ENCODE measurements around the gene PPP3CA. TPM values are rescaled to one million over a fixed set of nuclear protein-coding genes. Genes with fewer than 3 reads are reported as not detected.

Gene PPP3CA
- total RNA-seq, 4 donors from 2014 or later: 32.7 to 45.1 (median 44.0) TPM

DNA sequence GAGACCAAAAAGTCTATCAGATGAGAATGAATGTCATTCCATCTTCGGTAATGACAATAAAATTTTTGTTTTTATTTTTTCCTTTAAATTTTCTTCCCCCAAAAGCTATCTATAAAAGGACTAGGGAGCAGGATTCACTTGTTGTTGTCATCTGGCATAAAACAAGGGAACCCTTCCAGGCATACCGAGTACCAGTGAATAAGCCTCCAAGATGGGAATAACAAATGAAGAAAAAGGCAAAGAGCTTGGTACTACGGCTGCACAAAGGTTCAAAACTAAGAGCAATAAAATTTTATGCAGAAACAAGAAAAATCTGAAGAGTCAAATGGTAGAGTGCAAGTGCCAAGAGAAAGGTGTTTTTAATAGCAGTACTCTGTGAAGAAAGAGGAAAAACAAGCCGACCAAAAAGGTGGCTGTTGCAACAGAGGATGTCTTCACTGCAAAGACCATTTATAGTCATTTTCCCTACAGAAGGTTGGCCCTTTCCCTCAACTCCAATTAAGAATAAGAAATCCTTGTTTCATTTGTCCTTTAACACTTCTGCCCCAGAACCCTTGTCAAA, 25.8 kb downstream of the PPP3CA start:
- H3K4me3 ChIP-seq: no peak overlapping the region
- no peak for DNase-seq (ENCODE audit: low spot score in 2 of 2)
- H3K4me1 ChIP-seq: peaks cover 0 to 28% (median 3%) of the 10 kb centered on the region in 4 donors
- no peaks in the 10 kb centered on the region for H3K36me3 ChIP-seq
- TF ChIP-seq EP300 (IDR thresholded peaks at IDR 0.05) (no peak), POLR2A (IDR thresholded peaks at IDR 0.05) (no peak)
- TF ChIP-seq, protein P1, sequence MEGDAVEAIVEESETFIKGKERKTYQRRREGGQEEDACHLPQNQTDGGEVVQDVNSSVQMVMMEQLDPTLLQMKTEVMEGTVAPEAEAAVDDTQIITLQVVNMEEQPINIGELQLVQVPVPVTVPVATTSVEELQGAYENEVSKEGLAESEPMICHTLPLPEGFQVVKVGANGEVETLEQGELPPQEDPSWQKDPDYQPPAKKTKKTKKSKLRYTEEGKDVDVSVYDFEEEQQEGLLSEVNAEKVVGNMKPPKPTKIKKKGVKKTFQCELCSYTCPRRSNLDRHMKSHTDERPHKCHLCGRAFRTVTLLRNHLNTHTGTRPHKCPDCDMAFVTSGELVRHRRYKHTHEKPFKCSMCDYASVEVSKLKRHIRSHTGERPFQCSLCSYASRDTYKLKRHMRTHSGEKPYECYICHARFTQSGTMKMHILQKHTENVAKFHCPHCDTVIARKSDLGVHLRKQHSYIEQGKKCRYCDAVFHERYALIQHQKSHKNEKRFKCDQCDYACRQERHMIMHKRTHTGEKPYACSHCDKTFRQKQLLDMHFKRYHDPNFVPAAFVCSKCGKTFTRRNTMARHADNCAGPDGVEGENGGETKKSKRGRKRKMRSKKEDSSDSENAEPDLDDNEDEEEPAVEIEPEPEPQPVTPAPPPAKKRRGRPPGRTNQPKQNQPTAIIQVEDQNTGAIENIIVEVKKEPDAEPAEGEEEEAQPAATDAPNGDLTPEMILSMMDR (IDR thresholded peaks at IDR 0.05): no peak
- WGBS, 2 donors: 43 to 45% methylated on average over 4 of the region's 4 CpGs
- peak overlapping the region in 2 of 4 donors; percentile 27 to 46 for H3K27ac ChIP-seq
- H3K27me3 ChIP-seq: no peaks in the 10 kb centered on the region
- H3K9me3 ChIP-seq: no peaks in the 10 kb centered on the region

DNA sequence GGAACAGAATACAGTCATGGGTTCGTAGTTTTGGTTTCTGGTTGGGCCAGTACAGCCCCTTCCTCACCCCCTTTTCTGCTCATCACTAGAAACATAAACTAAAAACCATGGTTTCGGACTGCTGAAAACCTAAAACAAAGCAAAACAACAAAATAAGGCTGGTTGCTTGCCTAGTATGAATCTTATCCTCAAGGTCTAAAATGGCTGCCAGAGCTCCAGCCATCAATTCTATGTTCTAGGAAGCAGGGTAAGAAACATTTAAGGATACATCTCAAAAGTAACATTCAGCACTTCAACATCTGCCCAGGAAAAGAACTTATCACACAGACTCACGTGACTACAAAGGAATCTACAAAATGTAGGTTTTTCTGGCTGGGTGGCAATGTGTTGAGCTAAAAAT, 31.5 kb downstream of the PPP3CA start:
- no peak for TF ChIP-seq POLR2A (IDR thresholded peaks at IDR 0.05)
- TF ChIP-seq EP300 (IDR thresholded peaks at IDR 0.05): no peak
- TF ChIP-seq, protein P1 (IDR thresholded peaks at IDR 0.05): no peak
- H3K4me1 ChIP-seq: peaks cover 0 to 12% (median 3%) of the 10 kb centered on the region in 4 donors
- no peaks in the 10 kb centered on the region for H3K27me3 ChIP-seq
- no peaks in the 10 kb centered on the region for H3K36me3 ChIP-seq
- DNase-seq (ENCODE audit: low spot score in 2 of 2): no peak
- 99% methylated on average over 3 of the region's 3 CpGs for WGBS, 2 donors
- H3K4me3 ChIP-seq: no peak overlapping the region
- no peak overlapping the region for H3K27ac ChIP-seq
- peaks cover 0 to 8% (median 2%) of the 10 kb centered on the region in 4 donors for H3K9me3 ChIP-seq

DNA sequence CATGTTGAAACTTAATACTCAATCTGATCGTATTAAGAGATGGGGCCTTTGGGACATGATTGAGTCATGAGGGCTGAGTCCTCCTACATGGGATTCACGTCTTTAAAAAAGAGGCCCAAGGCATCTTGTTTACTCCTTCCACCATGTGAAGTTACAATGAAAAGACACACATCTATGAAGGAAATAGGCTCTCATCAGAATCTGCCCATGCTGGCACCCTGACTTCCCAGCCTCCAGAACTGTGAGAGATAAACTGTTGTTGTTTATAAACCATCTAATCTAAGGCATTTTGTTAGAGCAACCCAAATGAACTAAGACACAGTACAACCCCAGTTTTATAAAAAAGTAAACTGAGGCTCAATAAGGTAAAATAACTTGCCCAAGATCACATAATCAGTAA, 32.3 kb downstream of the PPP3CA start:
- no peak overlapping the region for H3K27ac ChIP-seq
- 80 to 87% methylated on average over 2 of the region's 2 CpGs for WGBS, 2 donors
- H3K9me3 ChIP-seq: peaks cover 0 to 8% (median 2%) of the 10 kb centered on the region in 4 donors
- H3K36me3 ChIP-seq: no peaks in the 10 kb centered on the region
- TF ChIP-seq EP300 (IDR thresholded peaks at IDR 0.05) (no peak), POLR2A (IDR thresholded peaks at IDR 0.05) (no peak)
- TF ChIP-seq, protein P1 (IDR thresholded peaks at IDR 0.05): no peak
- no peaks in the 10 kb centered on the region for H3K27me3 ChIP-seq
- no peak for DNase-seq (ENCODE audit: low spot score in 2 of 2)
- peaks cover 0 to 9% (median 3%) of the 10 kb centered on the region in 4 donors for H3K4me1 ChIP-seq
- H3K4me3 ChIP-seq: no peak overlapping the region

DNA sequence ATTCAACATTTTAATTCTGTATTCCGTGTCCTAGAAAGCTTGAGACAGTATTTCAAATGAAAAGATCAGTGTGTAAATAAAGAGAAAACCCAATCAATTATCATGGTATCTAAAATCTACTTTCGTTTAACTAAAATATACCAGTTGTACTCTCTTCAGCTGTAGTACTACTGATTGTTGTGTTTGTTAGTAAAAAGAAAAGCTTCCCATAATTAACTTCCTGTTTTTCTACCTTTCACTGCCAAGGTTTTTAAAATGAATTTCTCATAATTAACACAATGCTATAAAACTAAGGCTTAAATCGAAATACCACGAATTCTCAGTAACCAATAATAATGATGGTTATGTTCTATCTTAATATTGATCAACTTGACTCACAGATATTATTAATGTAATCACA, 37.4 kb downstream of the PPP3CA start:
- TF ChIP-seq POLR2A (IDR thresholded peaks at IDR 0.05) (no peak), EP300 (IDR thresholded peaks at IDR 0.05) (no peak)
- TF ChIP-seq, protein P1 (IDR thresholded peaks at IDR 0.05): no peak
- Histone ChIP-seq H3K36me3 (no peaks in the 10 kb centered on the region), H3K27me3 (no peaks in the 10 kb centered on the region), H3K4me3 (no peak overlapping the region), H3K27ac (no peak overlapping the region), H3K9me3 (no peaks in the 10 kb centered on the region), H3K4me1 (peaks cover 0 to 38% (median 13%) of the 10 kb centered on the region in 4 donors)
- no peak for DNase-seq (ENCODE audit: low spot score in 2 of 2)
- 90% methylated on average over 4 of the region's 4 CpGs for WGBS, 2 donors

DNA sequence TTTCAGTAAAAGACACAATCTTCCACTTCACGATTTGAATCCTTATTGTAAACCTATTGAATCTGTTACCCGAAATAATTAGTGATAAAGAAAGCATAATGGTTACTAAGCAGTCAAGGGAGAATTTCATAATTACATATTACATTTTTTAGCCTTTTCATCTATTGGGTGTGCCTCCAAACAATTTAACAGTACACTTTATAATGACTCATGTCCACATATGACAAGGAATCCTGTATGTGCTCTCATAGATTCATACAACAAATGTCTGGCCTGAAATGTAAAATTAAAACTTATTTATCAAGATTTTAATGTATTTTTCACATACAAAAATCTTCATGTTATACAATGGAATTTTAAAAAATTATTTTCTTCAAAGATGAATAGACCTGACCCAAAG, 39.4 kb downstream of the PPP3CA start:
- no peak overlapping the region for H3K4me3 ChIP-seq
- no peak for DNase-seq (ENCODE audit: low spot score in 2 of 2)
- no peaks in the 10 kb centered on the region for H3K27me3 ChIP-seq
- H3K36me3 ChIP-seq: no peaks in the 10 kb centered on the region
- peaks cover 0 to 50% (median 13%) of the 10 kb centered on the region in 4 donors for H3K4me1 ChIP-seq
- 91 to 92% methylated on average over 2 of the region's 2 CpGs for WGBS, 2 donors
- no peak overlapping the region for H3K27ac ChIP-seq
- no peaks in the 10 kb centered on the region for H3K9me3 ChIP-seq
- TF ChIP-seq POLR2A (IDR thresholded peaks at IDR 0.05): no peak
- TF ChIP-seq, protein P1 (IDR thresholded peaks at IDR 0.05): no peak
- no peak for TF ChIP-seq EP300 (IDR thresholded peaks at IDR 0.05)

All from tibial nerve (tissue), 4 donors.